Activated effector memory CD4-positive, alpha-beta T cell treated with Interleukin-2 at 50 U/mL for 16 hours (primary cell): ENCODE data around the gene MFSD2B.
"Not testable (repeated sequence)": the region's sequence is repeated elsewhere in the genome, so short reads cannot be mapped to it uniquely, and the experiment has no call there.

Experiments
- DNase-seq: peaks from one replicate; pipeline ENCODE4 v3.0.0-alpha.2; 2020

MFSD2B gene

GRCh38 chr2:24019729-24020128 is 9.8 kb downstream of the MFSD2B start:
- no peak for DNase-seq

GRCh38 chr2:24020244-24020643 is 10.4 kb downstream of the MFSD2B start:
- DNase-seq: no peak

- DNase-seq: no peak
Observed at GRCh38 chr2:24021122-24021998, 11.5 kb downstream of the MFSD2B start.

- no peak for DNase-seq
Observed at GRCh38 chr2:24022324-24022974, 12.6 kb downstream of the MFSD2B start.

GRCh38 chr2:24022975-24023575 is 13.2 kb downstream of the MFSD2B start:
- no peak for DNase-seq

GRCh38 chr2:24024018-24024417 is 14.1 kb downstream of the MFSD2B start:
- no peak for DNase-seq

- no peak for DNase-seq
Observed at GRCh38 chr2:24024996-24025663, 15.2 kb downstream of the MFSD2B start.

GRCh38 chr2:24026233-24026632 is 16.3 kb downstream of the MFSD2B start:
- no peak for DNase-seq

GRCh38 chr2:24038786-24039499 is 29.1 kb downstream of the MFSD2B start:
- DNase-seq: no peak

GRCh38 chr2:24040511-24040910 is 30.6 kb downstream of the MFSD2B start:
- DNase-seq: no peak

- DNase-seq: not testable (repeated sequence)
Observed at GRCh38 chr2:24043133-24043532, 33.2 kb downstream of the MFSD2B start.

GRCh38 chr2:24045511-24046508 is 35.9 kb downstream of the MFSD2B start:
- no peak for DNase-seq

- DNase-seq: no peak
Observed at GRCh38 chr2:24046599-24046929, 36.7 kb downstream of the MFSD2B start.

GRCh38 chr2:24046930-24047702 is 37.2 kb downstream of the MFSD2B start, which contains the start of gene WDCP:
Gene WDCP (minus strand): TSS chr2:24047391. CDS start chr2:24039494, 7,897 bp downstream.
- peak; percentile 85 for DNase-seq

- DNase-seq: no peak
Observed at GRCh38 chr2:24047703-24048033, 37.8 kb downstream of the MFSD2B start.

- DNase-seq: no peak
Observed at GRCh38 chr2:24048769-24049484, 39.0 kb downstream of the MFSD2B start.

GRCh38 chr2:24049485-24050021 is 39.7 kb downstream of the MFSD2B start, which contains the start of gene FKBP1B:
Gene FKBP1B (plus strand): TSS chr2:24049741. CDS start chr2:24049850, 109 bp downstream.
- DNase-seq: peak; percentile 30

- DNase-seq: no peak
Observed at GRCh38 chr2:24050041-24050979, 40.4 kb downstream of the MFSD2B start.
